AG04450 (cell line): Measurements from ENCODE around the gene GHRH. TPM values are rescaled to one million over a fixed set of nuclear protein-coding genes. Genes with fewer than 3 reads are reported as not detected.

Source experiments
- CTCF ChIA-PET: fragments of 300-600, 350-600 bp; formaldehyde crosslinking; extraction: SDS; loops from one replicate; lab custom pipeline; 2022; ENCODE audit warnings: antibody characterized with exemption, inconsistent platforms; lab: Charles Lee
- POLR2A ChIA-PET: fragments of 350-600 bp; formaldehyde crosslinking; extraction: SDS; loops from one replicate; lab custom pipeline; 2021; ENCODE audit warnings: antibody characterized with exemption, inconsistent platforms; lab: Yijun Ruan, JAX
- DNase-seq: peaks from one replicate; pipeline ENCODE4 v3.0.0-alpha.2; 2011; ENCODE audit warnings: low read depth, low spot score
- H3K27ac ChIP-seq: one replicate; pipeline ENCODE4 v1.5.1; 2012; ENCODE audit warnings: low read depth, low read length, control low read depth
- H3K27me3 ChIP-seq: one replicate; pipeline ENCODE4 v1.6.0; 2012; ENCODE audit warnings: low read length; ENCODE audit not compliant: control insufficient read depth, insufficient read depth
- H3K4me3 ChIP-seq: 2 replicates; pipeline ENCODE4 v1.5.1; 2011; ENCODE audit warnings: mild to moderate bottlenecking, low read depth, low read length, control low read depth
- H3K9me3 ChIP-seq: 2 replicates; pipeline ENCODE4 v1.5.1; 2012; ENCODE audit warnings: low read length; ENCODE audit not compliant: control insufficient read depth, insufficient read depth
- polyA plus RNA-seq: library from polyadenylated mRNA; depleted of rRNA; stranded (reverse); fragments of >200 nt; gene quantifications from 2 replicates; pipeline ENCODE4 v1.2.3, GENCODE V29; 2011; rRNA removed
- TF ChIP-seq, protein P1 (sequence below): IDR thresholded peaks from 2 replicates; pipeline ENCODE4 v1.5.1; 2011; ENCODE audit warnings: low read depth, low read length, control low read depth, inconsistent platforms

GHRH gene
- polyA plus RNA-seq, 1 experiment = not detected

DNA sequence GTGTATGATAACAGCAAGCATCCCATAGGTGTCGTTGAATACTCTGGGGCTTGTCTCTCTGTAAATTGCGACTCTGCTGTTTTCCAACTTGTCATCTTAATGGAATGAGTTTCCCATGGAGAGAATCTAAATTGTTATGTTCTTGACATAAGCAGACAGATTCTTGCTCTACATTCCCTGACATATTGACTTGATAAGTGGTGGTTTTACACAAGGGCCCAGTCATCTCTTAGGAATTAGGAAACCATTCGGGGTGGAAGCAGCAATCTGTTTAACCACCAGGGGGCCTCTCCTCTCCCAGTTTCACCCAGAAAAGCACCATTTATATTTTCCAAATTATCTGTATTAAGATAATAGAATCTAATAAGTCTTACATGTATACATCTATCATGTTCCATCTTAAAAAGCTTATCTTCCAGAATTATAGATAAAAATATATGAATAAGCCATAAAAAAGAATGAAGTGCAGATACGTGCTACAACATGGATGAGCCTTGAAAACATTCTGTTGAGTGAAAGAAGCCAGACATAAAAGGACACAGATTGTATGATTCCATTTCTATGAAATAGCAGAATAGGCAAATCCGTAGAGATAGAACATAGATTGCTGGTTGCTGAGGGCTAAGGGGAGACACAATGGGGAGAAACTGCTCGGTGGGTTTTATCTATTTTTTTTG is 59.2 kb downstream of the GHRH start:
- TF ChIP-seq, protein P1, sequence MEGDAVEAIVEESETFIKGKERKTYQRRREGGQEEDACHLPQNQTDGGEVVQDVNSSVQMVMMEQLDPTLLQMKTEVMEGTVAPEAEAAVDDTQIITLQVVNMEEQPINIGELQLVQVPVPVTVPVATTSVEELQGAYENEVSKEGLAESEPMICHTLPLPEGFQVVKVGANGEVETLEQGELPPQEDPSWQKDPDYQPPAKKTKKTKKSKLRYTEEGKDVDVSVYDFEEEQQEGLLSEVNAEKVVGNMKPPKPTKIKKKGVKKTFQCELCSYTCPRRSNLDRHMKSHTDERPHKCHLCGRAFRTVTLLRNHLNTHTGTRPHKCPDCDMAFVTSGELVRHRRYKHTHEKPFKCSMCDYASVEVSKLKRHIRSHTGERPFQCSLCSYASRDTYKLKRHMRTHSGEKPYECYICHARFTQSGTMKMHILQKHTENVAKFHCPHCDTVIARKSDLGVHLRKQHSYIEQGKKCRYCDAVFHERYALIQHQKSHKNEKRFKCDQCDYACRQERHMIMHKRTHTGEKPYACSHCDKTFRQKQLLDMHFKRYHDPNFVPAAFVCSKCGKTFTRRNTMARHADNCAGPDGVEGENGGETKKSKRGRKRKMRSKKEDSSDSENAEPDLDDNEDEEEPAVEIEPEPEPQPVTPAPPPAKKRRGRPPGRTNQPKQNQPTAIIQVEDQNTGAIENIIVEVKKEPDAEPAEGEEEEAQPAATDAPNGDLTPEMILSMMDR = peak; percentile 91

DNA sequence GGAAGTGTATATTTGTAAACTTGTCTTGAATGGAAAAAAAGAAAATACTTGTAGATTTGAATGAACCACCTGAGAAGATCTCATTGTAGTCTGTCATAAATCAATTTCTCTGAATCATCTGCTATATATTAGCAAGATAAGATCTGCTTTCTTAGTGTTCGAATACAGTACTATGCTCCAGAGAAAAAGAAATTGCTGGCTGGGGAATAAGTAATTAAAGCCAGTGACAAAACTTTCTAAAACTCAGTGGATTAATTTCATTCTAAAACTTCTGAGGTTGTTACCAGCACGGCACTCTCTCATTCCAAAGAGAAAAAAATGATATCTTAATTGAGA is 59.8 kb downstream of the GHRH start:
- Histone ChIP-seq H3K9me3 (no peaks in the 10 kb centered on the region), H3K27ac (peak overlapping the region; percentile 79), H3K4me3 (peak overlapping the region; percentile 36), H3K27me3 (no peaks in the 10 kb centered on the region)
- DNase-seq = no peak
- ChIA-PET CTCF (interaction anchor here (0.7 to 4.1 kb wide), 3 partner anchors 10 to 332 kb away, joined by 3 to 53 read pairs (median 19); no protein-coding TSS in a partner anchor), POLR2A (no interaction called here)
- TF ChIP-seq, protein P1 = no peak

More for the DNA sequence above, 59.2 kb downstream of the GHRH start:
- POLR2A ChIA-PET = no interaction called here
- H3K27me3 ChIP-seq = no peaks in the 10 kb centered on the region
- DNase-seq = peak; percentile 90
- peak overlapping the region; percentile 36 for H3K4me3 ChIP-seq
- CTCF ChIA-PET = interaction anchor here (0.5 to 4.1 kb wide), 16 partner anchors 10 to 603 kb away, joined by 3 to 53 read pairs (median 4); partner anchors contain the start of gene RPN2
- H3K9me3 ChIP-seq = no peaks in the 10 kb centered on the region
- peak overlapping the region; percentile 79 for H3K27ac ChIP-seq

Other genes starting within 250 kb of the GHRH start
- 2.8 and 4.2 TPM in 2 replicates for gene RBL1, start 165.8 kb downstream of the GHRH start, polyA plus RNA-seq
- 488 and 495 TPM in 2 replicates for gene RPN2, start 82.5 kb downstream of the GHRH start, polyA plus RNA-seq
- gene MROH8, start 82.3 kb downstream of the GHRH start, polyA plus RNA-seq = 2.5 TPM in 2 replicates
- gene MANBAL, start 27.8 kb upstream of the GHRH start, polyA plus RNA-seq = 71.6 and 78.6 TPM in 2 replicates
- 13.9 and 19.1 TPM in 2 replicates for gene SRC, start 84.3 kb upstream of the GHRH start, polyA plus RNA-seq